GM19351 (cell line): ENCODE data around the gene PNKD.
A peak's percentile ranks its signal among the peaks of the same experiment; 100 is the strongest.

Source experiments
- ATAC-seq: cut with Tn5 transposase; IDR thresholded peaks from one replicate; pipeline ENCODE4 v1.9.1; 2021; ENCODE audit warnings: mild to moderate bottlenecking, moderate library complexity; ENCODE audit not compliant: unreplicated experiment

Gene PNKD

DNA sequence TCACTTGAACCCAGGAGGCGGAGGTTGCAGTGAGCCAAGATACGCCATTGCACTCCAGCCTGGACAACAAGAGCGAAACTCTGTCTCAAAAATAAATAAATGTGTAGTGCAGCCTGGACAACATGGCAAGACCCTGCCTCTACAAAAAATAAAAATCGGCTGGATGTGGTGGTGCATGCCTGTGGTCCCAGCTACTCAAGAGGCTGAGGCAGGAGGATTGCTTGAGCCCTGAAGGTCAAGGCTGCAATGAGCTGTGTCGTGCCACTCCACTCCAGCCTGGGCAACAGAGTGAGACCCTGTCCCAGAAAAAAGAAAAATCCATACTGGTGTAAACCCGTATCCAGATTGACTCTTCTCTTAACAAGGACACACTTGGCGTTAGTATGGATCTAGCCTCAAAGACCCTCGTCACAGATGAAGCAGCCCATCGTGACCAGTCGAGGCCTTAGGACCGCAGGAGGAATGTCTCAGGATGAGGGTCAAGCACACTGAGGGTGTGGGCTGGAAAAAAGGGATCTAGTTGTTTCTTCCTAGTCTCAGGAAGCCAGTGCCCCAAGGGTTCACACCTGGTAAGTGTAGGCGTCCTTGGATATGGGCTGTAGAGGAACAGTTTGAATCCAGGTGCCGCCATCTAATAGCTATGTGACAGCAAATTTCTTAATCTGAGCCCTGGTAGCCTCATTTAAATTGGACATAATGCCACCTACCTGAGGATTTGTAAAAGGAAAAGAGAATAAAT, 13.5 kb upstream of the PNKD start:
- ATAC-seq: no peak

DNA sequence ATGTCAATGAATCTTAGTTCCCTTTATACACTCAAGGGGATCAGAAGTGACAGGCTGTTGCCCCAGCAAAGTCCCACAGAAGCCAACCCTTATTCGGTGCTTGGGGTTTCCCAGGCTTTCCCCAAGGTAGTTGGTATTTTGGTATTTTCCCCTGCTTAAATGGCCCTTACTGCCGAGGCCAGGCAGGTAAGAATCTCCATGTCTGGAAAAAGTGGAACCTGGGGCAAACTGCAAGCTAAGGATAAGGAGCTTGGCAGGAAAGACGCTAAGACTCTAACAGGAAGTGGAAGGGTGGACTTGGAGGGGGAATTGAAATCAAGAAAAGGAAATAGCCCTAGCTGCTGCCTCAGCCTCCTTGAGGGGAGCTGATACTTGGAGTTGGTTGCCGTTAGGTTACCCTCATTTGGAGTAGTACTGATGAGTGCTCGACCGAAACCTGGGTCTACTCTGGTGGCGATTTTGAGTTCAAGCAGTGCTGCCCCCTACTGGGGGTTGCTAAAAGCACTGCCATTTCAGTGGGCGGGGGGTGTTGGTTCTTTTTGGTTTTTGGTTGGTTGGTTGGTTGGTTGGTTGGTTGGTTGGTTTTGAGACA, 12.8 kb upstream of the PNKD start:
- ATAC-seq: peak; percentile 89

DNA sequence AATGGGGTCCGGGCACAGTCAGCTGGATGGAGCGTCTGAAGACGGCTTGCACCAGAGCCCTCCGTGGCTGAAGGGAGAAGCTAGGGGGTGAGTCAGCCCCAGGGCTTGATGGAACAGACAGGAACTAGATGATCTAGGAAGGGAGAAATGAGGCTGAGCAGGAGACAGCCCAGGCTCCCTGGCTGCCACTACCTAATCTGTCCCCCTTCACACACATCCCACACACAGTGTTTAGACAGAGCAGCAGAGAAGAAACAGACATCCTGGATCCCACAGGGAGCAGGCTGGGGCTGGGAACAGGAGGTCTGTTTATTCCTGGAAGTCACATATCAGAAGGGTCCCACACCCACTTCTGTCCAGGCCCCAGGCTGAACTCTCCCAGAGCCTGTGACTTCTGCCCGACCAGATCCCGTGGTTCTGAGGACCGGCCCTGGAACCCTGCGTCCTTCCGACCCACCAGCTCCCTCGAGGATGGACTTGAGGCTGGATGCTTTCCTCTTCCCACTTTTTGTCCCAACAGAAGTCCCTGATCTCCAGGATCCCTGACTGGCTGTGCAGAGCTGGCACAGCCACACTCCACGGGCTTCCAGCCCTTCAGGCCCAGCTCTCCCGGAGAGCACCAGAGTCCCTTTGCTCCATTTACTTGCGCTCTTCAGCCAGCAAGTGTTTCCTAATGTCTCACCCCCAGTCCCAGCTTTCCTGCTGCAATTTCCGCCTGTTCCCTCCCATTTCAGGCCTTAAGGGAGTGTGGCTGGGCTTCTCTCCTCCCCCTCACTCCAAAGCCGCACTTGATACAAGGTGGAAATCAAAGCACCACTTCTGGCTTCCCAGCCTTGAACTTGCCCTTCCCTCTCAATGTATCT, 11.0 kb upstream of the PNKD start:
- ATAC-seq: no peak

DNA sequence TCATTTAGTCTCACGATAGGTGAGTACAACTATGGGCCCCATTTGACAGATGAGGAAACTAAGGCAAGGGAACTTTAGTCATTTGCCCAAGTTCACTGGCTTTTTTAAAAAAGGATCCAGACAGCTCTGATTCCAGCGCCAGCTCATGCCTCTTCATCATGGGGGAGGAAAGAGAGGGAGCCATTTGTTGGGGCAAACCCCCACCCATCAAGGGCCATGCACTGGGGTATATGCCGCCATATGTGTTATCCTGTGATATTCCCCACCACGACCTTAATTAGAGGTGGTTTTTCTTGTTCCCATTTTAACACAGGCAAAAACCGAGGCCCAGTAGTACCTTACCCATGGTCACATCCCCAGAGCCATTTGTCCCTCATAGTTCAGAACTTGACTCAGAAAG, 10.2 kb upstream of the PNKD start:
- ATAC-seq: no peak

DNA sequence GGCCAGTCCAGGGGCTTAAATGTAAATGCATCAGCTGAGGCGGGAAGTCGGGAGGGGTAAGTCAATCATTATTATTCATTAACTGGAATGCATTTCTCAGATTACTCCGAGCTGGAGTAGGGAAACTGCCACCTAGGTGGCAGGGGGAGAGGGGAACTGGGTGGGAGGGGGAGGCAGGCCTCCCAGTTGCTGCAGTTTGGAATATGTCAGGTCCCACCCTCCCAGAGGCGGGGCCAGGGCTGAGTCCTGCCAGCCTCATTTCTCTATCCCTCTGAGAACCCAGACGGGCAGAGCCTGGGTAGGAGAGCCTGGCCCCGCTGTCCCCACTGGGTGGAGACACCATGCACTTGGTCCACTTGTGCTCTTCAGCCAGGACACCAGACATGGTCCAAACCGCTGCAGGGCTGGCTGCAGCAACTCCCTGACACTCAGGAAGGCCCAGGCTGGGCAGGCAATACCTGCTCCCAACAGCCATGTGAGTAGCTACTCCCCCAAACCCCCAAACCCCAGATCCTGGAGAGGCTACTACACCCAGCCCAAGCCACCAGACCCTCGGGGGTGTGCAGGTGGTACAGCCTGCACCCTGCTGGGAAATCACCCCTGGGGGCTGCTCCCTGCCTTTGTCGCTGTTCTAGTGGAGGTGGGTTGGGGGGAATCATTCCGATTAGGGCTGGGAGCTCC, 9.4 kb upstream of the PNKD start, which contains the start of gene GPBAR1:
GPBAR1 (plus strand) TSS at position 274 of the 681 bp plus-strand sequence. CDS start 1,710 bp downstream, outside the sequence.
- no peak for ATAC-seq

DNA sequence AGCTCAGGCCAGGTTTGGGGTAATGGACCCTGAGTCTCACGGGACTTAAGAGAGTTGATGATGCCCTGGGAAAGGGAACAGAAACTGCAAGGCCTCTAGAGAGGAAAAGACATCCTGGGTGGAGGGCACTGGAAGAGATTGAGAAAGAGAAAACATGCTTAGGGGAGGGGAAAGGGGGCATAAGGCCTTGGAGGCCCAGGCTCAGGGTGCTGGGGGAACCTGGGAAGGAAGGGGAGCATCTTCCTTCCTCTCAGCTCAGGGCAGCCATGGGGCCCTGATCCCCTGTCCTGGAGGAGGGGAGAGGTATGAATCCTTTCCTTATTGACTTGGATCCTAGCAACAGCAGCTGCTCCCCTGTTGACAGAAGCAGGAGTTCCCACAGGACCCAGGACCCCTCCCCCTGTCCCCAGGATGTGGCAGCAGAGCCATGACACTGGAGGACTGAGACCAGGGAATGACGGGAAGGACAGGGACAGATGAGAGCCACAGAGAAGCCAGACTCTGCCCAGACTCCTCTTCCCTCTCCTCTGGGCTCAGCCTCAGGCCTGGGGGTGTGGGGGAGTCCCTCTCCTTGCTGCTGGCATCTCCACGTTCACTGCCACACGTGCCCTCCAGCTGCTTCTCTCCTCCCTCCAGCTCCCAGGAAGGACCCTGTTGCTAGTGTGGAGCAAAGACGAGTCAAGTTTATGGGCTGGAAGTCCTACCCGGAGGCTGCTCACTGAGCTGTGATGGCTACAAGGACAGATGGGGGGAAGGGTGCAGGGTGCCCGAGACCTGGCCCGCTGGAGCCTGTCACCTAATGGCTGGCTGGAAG, 8.7 kb upstream of the PNKD start:
- no peak for ATAC-seq

DNA sequence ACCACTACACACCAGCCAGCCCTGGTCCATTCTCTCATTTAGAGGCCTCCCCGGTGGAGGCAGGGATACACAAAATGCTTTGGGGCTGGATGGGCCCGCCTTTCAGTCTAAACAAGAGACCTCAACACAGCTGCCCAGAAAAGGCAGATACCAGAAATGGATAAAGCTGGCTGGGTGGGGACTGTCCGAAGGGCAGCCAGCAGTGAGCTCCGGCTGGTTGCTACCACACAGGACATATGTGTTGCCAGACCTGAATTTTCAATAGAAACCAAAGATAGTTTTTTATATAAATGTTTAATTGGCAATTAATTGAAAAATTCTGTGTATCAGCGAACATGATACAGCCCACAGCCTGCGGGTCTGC, 8.1 kb upstream of the PNKD start:
- no peak for ATAC-seq

DNA sequence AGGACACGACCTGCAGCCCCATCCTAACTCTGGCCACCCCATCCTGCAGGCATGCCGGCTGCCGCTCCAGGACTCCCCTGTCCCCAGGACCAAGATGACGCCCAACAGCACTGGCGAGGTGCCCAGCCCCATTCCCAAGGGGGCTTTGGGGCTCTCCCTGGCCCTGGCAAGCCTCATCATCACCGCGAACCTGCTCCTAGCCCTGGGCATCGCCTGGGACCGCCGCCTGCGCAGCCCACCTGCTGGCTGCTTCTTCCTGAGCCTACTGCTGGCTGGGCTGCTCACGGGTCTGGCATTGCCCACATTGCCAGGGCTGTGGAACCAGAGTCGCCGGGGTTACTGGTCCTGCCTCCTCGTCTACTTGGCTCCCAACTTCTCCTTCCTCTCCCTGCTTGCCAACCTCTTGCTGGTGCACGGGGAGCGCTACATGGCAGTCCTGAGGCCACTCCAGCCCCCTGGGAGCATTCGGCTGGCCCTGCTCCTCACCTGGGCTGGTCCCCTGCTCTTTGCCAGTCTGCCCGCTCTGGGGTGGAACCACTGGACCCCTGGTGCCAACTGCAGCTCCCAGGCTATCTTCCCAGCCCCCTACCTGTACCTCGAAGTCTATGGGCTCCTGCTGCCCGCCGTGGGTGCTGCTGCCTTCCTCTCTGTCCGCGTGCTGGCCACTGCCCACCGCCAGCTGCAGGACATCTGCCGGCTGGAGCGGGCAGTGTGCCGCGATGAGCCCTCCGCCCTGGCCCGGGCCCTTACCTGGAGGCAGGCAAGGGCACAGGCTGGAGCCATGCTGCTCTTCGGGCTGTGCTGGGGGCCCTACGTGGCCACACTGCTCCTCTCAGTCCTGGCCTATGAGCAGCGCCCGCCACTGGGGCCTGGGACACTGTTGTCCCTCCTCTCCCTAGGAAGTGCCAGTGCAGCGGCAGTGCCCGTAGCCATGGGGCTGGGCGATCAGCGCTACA, 7.4 kb upstream of the PNKD start:
- no peak for ATAC-seq

DNA sequence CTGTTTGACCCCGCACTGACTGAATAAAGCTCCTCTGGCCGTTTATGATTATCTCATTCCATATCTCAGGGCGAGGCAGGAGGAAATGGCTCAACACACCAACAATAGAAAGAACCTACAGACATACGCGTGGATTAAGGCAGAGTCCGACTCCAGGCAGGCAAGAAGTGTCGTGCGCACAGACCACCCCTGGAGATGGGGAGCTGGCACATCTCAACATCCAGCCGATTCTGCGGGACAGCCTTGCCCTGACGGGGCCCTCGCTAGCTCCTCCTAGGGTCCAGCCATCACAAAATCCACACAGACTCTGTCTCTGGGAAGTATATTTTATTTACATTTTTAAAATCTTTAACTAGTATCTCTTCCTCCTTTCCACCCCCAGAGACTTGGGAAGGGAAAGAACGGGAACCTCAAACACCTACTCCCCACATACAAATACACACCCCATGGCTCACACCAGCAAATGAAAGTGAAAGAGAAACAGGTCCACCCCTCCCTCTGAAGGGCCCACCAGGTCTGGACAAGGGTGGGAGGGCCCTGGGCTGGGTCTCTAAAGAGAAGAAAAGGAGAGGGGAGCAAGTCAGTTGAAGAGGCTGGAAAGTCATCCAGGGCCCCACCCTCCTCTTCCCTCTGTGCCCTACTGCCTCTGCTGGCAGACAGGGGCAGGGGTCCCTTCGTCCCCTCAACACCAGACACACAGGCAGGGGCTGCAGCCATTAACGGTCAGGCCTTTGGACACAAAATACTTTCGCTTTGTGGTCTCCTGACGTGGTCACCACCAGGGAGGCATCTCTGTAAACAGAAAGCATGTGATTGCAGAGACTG, 6.3 kb upstream of the PNKD start:
- ATAC-seq: no peak

DNA sequence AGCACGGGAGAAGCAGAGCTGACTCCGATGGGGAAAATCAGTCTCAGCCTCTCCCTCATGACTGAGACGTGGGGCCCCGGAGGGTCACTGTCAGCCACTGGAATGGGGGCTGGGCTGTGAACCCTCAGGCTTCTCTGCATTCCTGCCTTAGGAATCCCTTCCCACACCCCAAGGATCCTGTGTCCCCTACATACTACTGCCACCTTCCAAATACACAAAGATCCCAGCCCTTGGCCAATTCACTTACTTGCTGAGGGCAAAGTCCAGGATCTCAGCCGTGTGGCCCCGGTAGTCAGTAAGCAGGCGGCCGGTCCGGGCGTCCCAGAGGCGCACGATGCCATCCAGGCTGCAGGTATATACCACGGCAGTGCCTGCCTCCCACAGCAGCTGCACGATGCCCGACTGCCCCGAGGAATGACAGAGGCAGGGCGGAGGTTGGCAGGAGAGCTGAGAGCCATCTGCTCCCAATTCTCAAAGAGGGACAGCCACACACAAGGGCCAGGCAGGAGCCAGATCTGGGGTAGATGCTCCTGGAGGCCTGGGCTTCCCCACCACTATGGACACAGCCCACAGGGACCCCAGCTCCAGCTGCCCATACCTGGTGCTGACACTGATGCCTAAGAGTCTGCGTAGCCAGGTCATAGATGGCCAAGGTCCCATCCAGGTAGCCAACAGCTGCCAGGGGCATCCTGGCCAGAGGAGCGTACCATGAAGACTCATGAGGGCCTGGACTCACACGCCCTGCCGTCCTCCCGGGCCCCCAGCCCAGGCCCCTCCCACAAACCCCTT, 5.4 kb upstream of the PNKD start:
- no peak for ATAC-seq

DNA sequence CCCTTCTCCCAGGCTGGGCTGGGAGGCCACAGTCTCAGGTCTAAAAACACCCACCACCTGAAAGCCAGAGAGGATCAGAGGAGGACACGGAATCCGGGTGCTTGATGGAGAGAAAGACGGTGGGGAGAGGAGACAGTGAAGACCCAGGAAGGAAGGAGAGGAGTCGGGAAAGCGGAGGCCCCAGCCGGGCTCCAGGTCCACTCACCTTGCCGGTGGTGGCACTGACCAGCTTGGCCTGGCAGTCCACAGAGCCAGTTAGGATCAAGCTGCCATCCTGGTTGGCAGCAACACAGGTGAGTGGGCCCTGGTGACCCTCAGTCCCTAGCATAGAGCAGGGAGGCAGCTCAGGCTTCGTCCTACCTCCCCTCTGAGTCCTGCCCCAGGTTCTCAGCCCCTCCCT, 4.7 kb upstream of the PNKD start:
- no peak for ATAC-seq

DNA sequence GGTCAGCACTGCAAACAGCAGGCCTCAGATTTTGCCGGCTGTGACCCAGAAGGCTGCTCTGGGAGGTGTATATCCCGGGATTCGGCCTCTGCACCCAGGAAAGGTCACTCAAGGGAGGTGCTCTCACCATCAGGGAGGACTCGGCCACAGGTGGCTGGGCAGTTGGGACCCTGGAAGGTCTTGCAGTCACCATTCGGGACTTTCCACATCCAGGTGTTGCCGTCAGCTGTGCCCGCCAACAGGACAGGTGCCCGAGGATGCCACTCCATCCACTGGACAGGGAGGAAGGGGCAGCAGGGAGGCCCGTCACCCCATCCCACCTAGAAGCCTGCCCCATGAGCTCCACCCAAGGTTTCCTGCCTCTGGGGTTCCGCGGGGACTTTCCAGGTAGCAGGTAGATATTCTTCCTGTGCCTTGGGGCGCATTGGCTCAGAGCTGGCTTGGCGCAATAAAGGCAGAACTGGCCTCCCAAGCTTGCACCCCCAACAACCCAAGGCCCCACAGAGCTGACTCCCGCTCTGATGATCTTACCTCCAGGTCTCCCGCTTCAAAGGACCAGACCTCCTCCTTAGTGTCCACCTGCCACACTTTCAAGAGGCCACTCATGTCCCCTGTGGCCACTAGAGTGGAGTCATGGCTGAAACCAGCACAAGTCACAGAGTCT, 3.9 kb upstream of the PNKD start:
- no peak for ATAC-seq

DNA sequence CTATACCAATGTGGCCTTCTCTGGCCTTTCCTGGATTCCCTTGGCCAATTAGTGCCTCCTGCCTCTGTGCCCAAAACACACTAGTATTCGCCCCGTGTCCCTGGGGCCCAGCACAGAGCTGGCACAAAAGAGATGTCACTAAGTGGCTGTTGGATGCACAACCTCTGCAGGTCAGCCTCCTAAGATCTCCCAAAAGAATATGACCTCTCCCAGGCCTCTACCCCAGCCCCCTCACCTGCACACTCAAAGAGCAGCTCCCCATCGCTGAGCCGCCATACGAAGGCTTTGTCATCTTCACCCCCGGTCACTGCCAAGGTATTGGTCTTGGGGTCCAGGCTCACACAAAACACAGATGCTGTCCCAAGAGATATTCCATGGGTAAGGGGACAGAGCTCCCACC, 3.1 kb upstream of the PNKD start:
- ATAC-seq: no peak

DNA sequence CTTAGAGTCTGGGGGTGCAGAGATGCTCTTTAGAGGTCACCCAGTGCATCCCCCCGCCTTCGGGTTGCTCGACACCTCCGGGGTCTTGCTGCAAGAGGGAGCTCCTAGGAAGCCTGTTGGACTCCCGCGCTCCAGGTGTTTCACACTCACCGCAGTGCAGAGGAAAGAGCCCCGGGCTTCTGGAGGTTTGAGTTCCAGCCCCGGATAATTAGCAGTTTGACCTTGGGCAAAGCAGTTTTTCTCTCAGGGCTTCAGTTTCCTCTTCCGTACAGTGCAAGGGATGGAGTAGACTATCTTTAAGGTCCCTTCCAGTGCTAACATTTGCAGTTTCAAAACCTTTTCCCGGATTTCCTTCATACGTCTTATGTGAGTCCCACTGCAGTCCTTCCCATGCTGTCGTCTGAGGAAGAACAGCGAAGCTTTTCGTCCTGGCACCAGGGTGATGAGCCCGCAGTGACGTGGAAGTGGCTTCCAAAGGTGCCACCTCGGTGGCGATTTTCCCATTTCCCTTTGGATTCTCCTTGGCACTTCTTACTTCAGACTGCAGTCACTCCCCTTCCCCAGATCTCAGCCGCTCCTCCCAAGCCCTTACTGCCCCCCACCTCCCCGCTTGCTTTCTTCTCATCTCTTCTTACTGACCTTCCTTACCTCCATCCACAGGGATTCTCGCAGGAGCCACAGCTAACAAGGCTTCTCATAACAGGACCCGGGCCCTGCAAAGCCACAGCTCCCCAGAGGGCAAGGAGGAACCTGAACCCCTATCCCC, 585 bp downstream of the PNKD start:
- no peak for ATAC-seq

DNA sequence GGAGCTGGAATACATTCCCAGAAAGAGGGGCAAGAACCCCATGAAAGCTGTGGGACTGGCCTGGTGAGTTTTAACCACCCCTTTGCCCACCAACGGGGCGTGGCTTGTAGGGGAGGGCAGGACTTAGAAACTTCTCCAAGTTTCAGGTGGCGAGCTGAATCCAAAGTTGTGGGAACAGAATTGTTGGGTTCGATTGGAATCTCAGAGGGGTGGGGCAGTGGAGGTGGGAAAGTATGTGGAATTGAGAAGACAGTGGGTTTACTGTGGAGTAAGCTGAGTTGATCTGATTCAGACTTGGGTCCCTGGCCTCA, 1.1 kb downstream of the PNKD start:
- no peak for ATAC-seq

DNA sequence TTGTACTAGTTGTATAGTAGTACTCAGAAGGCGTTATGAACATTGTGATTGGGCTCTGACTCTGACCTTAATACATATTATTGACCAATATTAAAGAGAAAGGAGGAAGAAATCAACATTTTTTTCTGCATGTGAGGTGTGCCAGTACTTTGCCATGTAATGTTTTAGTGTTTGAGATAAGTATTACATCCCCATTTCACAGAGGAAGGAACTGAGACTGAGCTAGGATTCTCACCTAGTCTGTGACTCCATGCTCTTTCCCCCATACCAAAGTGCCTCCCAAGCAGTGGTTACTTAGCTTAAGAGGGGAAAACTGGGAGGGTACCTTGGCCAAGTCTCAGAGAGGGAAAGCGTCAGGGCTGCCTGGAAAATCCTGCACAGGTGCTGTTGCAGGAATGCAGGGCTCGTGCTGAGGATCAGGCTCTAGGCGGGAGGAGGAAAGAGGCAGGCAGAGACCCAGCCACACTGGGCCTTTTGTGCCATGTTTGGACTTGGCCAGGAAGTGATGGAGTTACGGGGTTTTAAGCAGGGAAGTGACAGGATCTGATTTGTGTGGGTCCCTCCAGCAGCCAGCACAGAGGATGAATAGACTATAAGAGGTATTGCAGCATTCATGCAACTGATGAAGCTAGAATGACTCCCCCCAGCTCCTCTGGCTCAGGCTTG, 1.7 kb downstream of the PNKD start:
- no peak for ATAC-seq
